HUES48 (cell line): ENCODE measurements around the gene TMEM198.

ENCODE experiments used
- H3K27ac ChIP-seq: one replicate; pipeline ENCODE4 v1.7.0; 2013; ENCODE audit warnings: low read depth, low read length, inconsistent platforms
- H3K27me3 ChIP-seq: 2 replicates; pipeline ENCODE4 v1.6.1; 2013; ENCODE audit warnings: mild to moderate bottlenecking, low read length; ENCODE audit not compliant: control insufficient read depth, insufficient read depth
- H3K36me3 ChIP-seq: 2 replicates; pipeline ENCODE4 v1.6.1; 2013; ENCODE audit warnings: low read length; ENCODE audit not compliant: control insufficient read depth, insufficient read depth
- H3K4me1 ChIP-seq: 2 replicates; pipeline ENCODE4 v1.6.1; 2013; ENCODE audit warnings: mild to moderate bottlenecking, low read length; ENCODE audit not compliant: control insufficient read depth, insufficient read depth
- H3K4me3 ChIP-seq: 2 replicates; pipeline ENCODE4 v1.5.1; 2013; ENCODE audit warnings: mild to moderate bottlenecking, low read depth, low read length
- H3K9ac ChIP-seq: 2 replicates; pipeline ENCODE4 v1.6.1; 2013; ENCODE audit warnings: mild to moderate bottlenecking, low read depth, low read length, moderate library complexity
- H3K9me3 ChIP-seq: 2 replicates; pipeline ENCODE4 v1.6.1; 2013; ENCODE audit warnings: low read length; ENCODE audit not compliant: control insufficient read depth, insufficient read depth

TMEM198 gene

DNA sequence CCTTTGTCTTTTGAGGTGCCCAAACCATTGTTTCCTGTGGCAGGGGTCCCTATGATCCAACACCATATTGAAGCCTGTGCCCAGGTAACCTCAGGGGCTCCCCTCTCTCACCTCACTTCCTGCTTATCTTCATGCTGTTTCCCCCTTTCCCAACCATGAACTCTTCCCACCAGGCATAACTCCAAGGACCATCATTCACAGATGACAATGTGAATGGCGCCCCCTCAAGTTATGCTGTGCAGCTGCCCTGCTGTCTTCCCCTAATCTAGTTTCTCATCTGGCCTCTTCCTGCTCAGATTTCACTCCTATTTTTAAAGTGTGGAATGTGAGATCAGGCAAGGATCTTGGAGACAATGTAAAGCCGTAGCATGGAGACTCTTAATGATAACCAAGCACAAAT, 43.7 kb upstream of the TMEM198 start:
- Histone ChIP-seq H3K9ac (no peak overlapping the region), H3K9me3 (no peaks in the 10 kb centered on the region), H3K27ac (no peak overlapping the region), H3K27me3 (peaks cover 29% of the 10 kb centered on the region), H3K4me1 (peaks cover 35% of the 10 kb centered on the region), H3K36me3 (peaks cover 17% of the 10 kb centered on the region), H3K4me3 (0 out of 2 replicates have a peak overlapping the region, but pooled peaks have one; percentile 68)

DNA sequence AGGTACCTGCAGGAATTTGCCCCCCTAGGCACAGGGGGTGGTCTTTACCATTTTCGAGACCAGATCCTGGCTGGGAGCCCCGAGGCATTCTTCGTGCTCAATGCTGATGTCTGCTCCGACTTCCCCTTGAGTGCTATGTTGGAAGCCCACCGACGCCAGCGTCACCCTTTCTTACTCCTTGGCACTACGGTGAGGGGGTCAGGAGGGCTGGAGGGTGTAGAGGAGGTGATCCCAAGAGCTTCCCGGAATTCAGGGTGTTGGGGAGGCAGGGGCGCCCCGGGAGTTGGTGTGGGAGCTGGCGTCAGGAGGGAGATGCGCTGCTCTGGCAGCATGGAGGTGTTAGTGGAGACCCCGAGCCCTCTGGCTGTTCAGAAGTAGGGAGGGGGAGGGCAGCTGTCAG, 42.0 kb upstream of the TMEM198 start:
- no peak overlapping the region for H3K27ac ChIP-seq
- H3K4me3 ChIP-seq, result no peak overlapping the region
- peaks cover 14% of the 10 kb centered on the region for H3K27me3 ChIP-seq
- H3K9ac ChIP-seq, result no peak overlapping the region
- H3K9me3 ChIP-seq, result no peaks in the 10 kb centered on the region
- H3K4me1 ChIP-seq, result peaks cover 32% of the 10 kb centered on the region
- H3K36me3 ChIP-seq, result peaks cover 20% of the 10 kb centered on the region

DNA sequence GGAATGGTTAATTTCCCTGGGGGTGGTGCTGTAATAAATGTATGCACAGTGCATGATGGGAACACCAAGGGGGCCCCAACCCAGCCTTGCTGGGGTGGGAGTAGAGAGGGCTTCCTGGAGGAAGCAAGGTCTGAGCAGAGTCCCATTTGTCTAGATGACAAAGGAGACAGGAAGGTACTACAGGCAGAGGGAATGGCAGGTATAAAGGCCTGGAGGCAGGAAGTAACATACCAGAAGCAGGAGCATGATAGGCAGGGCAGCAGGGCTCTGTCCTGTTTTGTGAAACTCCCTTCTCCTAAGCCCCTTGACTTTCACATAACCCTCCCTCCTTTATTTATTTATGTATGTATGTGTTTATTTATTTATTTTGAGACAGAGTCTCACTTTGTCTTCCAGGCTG, 41.2 kb upstream of the TMEM198 start:
- peaks cover 20% of the 10 kb centered on the region for H3K36me3 ChIP-seq
- H3K27ac ChIP-seq, result no peak overlapping the region
- no peak overlapping the region for H3K4me3 ChIP-seq
- H3K9me3 ChIP-seq, result no peaks in the 10 kb centered on the region
- H3K27me3 ChIP-seq, result peaks cover 6% of the 10 kb centered on the region
- no peak overlapping the region for H3K9ac ChIP-seq
- H3K4me1 ChIP-seq, result peaks cover 32% of the 10 kb centered on the region

DNA sequence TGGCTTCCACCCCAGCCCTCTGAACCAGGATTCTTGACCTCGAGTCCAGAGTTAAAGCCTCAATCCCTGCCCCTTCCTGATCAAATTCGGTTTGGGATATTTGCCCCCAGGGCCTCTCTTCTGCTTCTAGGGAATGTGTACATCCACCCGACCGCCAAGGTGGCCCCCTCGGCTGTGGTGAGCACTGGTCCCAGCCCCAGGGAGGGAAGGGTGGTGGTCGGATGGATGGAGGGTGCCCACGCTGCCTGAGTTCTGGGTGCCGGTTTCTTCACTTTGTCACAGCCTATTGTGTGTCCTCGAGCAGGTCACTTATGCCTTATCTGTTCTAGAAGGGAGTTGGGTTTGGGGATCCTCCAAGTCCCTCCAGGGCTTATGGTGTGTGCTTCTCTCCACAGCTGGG, 38.2 kb upstream of the TMEM198 start:
- H3K9ac ChIP-seq, result no peak overlapping the region
- H3K27me3 ChIP-seq, result 0 out of 2 replicates have a peak, but pooled peaks cover 4% of the 10 kb centered on the region
- no peak overlapping the region for H3K4me3 ChIP-seq
- peaks cover 20% of the 10 kb centered on the region for H3K36me3 ChIP-seq
- peaks cover 34% of the 10 kb centered on the region for H3K4me1 ChIP-seq
- H3K27ac ChIP-seq, result no peak overlapping the region
- H3K9me3 ChIP-seq, result no peaks in the 10 kb centered on the region

DNA sequence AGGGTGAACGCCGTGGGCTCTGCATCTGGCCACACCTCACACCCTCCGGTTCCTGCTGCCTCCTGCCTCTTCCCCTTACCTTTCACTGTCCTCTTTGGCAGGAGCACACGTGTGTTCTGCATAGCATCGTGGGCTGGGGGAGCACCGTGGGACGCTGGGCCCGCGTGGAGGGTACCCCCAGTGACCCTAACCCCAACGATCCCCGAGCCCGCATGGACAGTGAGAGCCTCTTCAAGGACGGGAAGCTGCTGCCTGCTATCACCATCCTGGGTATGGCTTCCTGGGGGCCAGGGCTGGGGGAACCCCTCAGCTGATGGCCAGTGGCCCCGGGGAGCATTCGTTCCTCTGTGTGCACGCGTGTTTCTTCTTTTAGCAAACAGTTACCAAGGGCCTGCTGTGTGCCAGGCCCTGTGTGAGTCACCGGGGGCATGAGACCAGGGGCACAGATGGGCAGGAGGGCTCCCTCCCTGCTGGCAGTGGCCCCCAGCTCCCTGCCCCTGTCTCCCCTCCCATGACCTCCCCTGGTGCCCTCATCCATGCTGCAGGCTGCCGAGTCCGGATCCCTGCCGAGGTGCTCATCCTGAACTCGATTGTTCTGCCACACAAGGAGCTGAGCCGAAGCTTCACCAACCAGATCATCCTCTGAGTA, 37.6 kb upstream of the TMEM198 start:
- no peak overlapping the region for H3K9ac ChIP-seq
- no peaks in the 10 kb centered on the region for H3K9me3 ChIP-seq
- peaks cover 35% of the 10 kb centered on the region for H3K4me1 ChIP-seq
- peak overlapping the region; percentile 87 for H3K27ac ChIP-seq
- 0 out of 2 replicates have a peak, but pooled peaks cover 5% of the 10 kb centered on the region for H3K27me3 ChIP-seq
- H3K4me3 ChIP-seq, result no peak overlapping the region
- H3K36me3 ChIP-seq, result peaks cover 20% of the 10 kb centered on the region

DNA sequence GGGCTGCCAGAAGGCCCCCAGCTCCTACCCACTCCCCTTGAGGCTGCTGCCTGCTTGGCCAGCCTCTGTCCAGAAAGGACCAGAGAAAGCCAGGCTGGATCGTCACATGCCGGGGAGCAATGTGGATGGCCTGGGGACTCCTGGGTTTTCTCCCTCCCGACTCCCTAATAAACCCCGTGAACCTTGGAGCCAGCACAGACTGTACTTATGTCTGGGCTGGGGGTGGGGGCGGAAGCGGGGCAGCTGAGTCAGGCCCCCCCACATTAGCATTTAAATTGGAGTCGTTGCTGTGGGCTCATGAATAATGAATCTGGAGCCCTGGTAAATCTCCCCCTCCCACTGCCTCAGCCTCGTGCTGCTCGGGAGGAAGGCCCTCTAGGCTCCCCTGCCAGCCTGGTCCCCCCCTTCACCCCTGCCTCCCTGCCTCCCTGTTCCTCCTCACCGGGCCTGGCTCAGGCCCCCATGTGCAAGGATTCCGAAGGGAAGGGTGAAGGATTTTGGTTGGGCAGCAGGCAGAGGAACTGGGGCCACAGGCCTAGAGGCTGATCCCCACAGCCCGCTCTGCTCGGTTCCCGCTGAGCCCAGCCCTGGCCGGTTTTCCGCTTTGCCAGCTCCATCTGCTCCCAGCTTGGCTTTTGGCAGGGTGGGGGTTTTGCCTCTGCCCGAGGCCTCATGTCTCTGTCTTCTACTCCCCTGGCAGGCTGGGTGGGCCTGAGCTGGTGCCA, 36.9 kb upstream of the TMEM198 start:
- Histone ChIP-seq H3K9ac (peak overlapping the region; percentile 13; the same call in 1 of the 2 replicates), H3K36me3 (peaks cover 20% of the 10 kb centered on the region), H3K27me3 (peaks cover 8% of the 10 kb centered on the region), H3K4me3 (peak overlapping the region; percentile 23; the same call in 1 of the 2 replicates), H3K4me1 (peaks cover 39% of the 10 kb centered on the region), H3K27ac (peak overlapping the region; percentile 87), H3K9me3 (no peaks in the 10 kb centered on the region)

DNA sequence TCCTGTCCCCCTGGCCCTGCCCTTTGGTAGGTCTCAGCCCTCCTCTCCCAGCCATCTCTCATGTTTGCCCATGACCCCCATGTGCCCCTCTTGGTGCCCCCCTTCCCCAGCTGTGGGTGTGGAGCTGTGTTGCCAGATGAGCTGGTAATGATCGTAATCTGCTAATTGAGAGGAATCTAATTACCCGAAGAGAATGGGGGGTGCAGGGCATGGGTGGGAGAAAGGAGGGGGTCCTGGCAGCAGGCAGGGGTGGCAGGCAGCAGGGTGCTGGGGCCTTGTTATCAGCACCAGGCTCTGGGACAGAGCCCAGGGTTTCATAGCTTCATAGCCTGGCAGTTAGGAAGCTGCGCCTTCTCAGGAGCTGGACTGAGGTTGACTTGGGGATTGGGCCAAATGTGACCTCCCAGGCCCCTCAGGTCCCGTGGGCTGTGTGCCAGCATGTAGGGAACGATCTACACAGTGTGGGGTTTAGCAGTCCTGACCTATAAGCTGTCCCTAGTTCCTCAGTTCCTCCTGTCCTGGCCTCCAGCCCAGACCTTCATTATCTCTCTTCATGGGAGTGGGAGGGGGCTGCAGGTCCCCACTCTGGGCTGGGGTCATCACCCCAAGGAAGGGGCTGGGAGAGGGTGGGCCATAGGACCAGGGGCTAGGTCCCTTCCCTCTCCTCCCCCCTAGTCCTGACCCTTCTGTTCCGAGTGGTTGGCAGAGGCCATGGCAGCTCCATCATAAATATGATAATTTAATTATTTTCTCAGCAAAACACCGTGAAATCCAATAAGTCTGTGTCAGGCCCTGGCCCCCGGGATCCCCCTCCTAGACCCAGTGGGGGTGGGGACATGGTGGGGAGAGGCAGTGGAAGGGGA, 36.0 kb upstream of the TMEM198 start:
- peak overlapping the region; percentile 87 for H3K27ac ChIP-seq
- H3K36me3 ChIP-seq, result peaks cover 20% of the 10 kb centered on the region
- H3K27me3 ChIP-seq, result peaks cover 17% of the 10 kb centered on the region
- no peaks in the 10 kb centered on the region for H3K9me3 ChIP-seq
- peak overlapping the region; percentile 13; the same call in 1 of the 2 replicates for H3K9ac ChIP-seq
- peak overlapping the region; percentile 23; the same call in 1 of the 2 replicates for H3K4me3 ChIP-seq
- H3K4me1 ChIP-seq, result peaks cover 43% of the 10 kb centered on the region

DNA sequence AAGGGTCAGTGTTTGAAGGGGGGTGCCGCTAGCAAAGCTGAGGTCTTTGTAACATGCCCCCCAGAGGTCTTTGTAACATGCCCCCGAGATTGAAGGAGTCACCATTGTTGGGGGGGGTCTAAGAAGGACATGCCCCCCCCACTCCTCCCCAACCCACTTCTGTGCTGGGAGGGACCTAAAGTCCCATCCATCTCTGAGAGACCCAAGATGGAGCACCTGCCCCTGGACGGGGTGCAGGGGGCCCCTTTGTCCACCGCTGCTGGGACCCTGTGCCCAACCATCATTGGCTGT, 35.4 kb upstream of the TMEM198 start:
- peaks cover 49% of the 10 kb centered on the region for H3K4me1 ChIP-seq
- H3K4me3 ChIP-seq, result no peak overlapping the region
- no peak overlapping the region for H3K9ac ChIP-seq
- peaks cover 18% of the 10 kb centered on the region for H3K36me3 ChIP-seq
- H3K9me3 ChIP-seq, result no peaks in the 10 kb centered on the region
- no peak overlapping the region for H3K27ac ChIP-seq
- peaks cover 22% of the 10 kb centered on the region for H3K27me3 ChIP-seq

DNA sequence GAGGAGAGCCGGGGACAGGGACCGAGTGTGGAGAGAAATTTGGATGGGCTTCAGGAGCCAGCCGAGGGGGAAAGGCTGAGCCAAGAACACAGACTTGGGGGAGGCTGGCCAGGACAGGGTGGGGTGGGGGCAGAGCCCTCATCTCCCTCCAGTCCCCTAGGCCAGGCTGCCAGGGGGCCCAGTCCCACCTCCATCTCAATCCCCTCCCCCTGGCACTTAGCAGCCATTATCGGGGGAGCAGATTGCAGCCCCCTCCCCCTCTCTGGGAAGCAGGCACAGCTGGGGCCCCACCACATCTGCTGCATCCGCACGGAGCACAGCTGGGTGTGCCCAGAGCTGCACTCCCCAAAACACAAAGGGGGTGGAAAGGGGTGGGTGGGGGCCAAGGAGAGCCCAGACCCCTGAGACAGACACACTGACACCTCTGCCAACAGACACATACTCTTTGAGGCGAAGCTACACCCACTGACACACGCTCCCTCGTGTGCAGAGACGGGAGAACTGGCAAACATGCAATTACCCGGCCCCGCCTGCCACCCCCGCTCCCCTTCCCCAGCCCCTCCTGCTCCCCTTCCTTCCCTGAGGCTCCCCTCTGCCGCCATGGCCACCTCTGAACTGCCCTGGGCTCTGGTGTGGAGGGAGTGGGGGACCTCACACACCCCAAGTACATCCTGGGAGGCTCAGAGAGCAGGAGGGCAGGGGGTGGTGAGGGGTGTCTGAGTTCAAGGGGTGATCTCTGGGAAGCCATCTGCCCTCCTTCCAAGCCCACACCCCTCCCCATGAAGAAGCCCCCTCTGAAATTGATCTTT, 34.7 kb upstream of the TMEM198 start:
- Histone ChIP-seq H3K27me3 (peaks cover 30% of the 10 kb centered on the region), H3K36me3 (peaks cover 11% of the 10 kb centered on the region), H3K9me3 (no peaks in the 10 kb centered on the region), H3K4me3 (peak overlapping the region; percentile 60), H3K9ac (no peak overlapping the region), H3K4me1 (peaks cover 57% of the 10 kb centered on the region), H3K27ac (no peak overlapping the region)

DNA sequence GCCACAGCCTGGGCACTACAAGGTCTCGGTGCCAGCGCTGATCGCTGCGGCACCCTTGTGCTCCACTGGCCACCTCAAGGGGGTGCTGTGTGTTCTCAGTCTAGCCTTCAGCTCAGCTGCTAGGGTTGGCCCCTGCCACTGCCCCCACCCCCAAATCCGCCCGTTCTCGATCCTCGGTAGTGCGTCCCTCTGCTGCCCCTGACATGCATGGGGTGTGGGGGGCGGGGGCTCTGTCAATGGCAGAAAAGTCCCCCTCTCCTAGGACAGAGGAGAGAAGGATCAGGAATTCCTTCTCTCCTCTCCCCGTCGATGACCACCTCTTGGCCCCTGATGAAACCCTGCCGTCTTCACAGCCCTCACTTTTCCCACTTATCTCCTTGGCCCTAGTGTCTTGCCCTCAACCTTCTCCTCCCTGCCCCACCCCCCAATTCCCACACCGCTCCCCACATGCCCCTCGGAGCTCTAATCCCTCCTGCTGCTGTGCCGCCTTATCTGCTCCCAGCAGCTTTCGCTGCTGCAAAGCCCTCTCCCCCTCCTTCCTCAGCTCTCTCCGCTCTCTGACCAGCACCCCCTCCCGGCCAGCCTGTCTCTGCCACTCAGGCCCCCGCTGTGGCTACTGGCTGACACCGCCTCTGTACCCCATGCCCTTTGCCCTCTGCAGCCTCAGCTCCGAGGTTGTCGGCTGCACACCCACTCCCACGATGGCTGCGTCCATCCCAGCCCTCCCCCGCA, 33.9 kb upstream of the TMEM198 start:
- Histone ChIP-seq H3K4me1 (peaks cover 57% of the 10 kb centered on the region), H3K4me3 (peak overlapping the region; percentile 60), H3K36me3 (peaks cover 3% of the 10 kb centered on the region; the same call in 1 of the 2 replicates), H3K9me3 (no peaks in the 10 kb centered on the region), H3K27ac (no peak overlapping the region), H3K27me3 (peaks cover 38% of the 10 kb centered on the region), H3K9ac (no peak overlapping the region)
